VCaP (cell line): ENCODE data around the gene DNMT1.
A peak's percentile ranks its signal among the peaks of the same experiment; 100 is the strongest.
"Not testable (repeated sequence)": the region's sequence is repeated elsewhere in the genome, so short reads cannot be mapped to it uniquely, and the experiment has no call there.

ENCODE experiments used
- H3K27ac ChIP-seq: fragments of 450-650 bp; 2 replicates; pipeline ENCODE4 v1.5.1; 2017
- TF ChIP-seq, protein P1 (sequence below): fragments of 450-650 bp; conservative IDR thresholded peaks from 2 replicates; pipeline ENCODE4 v1.5.1; 2017; ENCODE audit warnings: mild to moderate bottlenecking, moderate library complexity

DNMT1 gene

DNA sequence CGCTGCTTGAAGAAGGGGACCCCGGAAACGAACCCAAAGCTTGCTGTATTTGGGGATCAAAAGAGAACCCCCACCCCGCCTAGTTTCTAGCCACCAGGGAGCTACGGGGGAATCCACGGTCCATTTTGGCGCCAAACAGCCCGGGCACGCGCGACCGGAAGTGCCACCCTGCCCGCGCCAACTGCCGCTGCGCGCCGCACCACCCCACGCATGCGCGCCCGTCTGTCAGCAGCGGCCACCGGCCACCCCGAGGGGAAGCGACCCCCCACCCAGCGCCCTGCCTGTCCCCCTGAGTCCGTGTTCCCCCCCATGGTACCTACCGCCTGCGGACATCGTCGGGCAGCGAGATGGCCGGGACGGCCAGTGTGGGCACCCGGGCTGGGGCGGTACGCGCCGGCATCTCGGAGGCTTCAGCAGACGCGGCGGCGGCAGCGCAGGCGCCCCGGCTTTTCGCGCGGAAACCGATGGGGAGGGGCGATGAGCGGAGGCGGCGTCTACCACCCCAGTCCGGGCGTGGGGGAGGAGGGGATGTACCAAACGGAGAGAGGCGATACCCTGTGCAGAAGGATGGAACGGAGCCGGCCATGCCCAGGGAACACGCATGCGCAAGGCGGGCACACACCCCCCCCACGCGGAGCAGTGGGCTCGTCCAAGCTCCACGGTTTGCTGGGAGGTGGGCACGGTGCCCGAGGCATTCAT, at the start of gene DNMT1:
Gene DNMT1, minus strand, starts transcription at position 454 of the 699 bp plus-strand sequence. Its CDS starts 54 bp downstream, at position 400.
- peak within 1 kb of the TSS; percentile 71 for H3K27ac ChIP-seq
- TF ChIP-seq, protein P1, sequence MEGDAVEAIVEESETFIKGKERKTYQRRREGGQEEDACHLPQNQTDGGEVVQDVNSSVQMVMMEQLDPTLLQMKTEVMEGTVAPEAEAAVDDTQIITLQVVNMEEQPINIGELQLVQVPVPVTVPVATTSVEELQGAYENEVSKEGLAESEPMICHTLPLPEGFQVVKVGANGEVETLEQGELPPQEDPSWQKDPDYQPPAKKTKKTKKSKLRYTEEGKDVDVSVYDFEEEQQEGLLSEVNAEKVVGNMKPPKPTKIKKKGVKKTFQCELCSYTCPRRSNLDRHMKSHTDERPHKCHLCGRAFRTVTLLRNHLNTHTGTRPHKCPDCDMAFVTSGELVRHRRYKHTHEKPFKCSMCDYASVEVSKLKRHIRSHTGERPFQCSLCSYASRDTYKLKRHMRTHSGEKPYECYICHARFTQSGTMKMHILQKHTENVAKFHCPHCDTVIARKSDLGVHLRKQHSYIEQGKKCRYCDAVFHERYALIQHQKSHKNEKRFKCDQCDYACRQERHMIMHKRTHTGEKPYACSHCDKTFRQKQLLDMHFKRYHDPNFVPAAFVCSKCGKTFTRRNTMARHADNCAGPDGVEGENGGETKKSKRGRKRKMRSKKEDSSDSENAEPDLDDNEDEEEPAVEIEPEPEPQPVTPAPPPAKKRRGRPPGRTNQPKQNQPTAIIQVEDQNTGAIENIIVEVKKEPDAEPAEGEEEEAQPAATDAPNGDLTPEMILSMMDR: no peak

DNA sequence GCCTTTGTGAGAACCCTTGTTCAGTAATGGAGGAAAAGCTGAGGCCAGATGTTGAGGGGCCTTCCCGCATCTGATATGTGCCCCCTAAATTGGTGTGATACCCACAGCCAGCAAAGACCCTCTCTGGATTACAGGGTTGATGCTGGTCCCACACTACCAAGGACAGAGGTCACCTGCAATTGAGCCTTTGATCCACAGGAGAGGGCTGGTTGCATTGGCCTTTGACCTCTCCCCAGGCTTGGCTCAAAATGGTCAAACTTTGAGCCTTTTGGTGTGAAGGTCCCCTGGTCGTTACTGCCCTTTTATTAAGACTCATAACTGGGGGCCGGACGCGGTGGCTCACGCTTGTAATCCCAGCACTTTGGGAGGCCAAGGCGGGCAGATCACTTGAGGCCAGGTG, 48.9 kb upstream of the DNMT1 start:
- H3K27ac ChIP-seq: no peak overlapping the region
- TF ChIP-seq, protein P1: no peak

- H3K27ac ChIP-seq: not testable (repeated sequence)
These were observed 47.2 kb upstream of the DNMT1 start for GRCh38 chr19:10241826-10242449.

DNA sequence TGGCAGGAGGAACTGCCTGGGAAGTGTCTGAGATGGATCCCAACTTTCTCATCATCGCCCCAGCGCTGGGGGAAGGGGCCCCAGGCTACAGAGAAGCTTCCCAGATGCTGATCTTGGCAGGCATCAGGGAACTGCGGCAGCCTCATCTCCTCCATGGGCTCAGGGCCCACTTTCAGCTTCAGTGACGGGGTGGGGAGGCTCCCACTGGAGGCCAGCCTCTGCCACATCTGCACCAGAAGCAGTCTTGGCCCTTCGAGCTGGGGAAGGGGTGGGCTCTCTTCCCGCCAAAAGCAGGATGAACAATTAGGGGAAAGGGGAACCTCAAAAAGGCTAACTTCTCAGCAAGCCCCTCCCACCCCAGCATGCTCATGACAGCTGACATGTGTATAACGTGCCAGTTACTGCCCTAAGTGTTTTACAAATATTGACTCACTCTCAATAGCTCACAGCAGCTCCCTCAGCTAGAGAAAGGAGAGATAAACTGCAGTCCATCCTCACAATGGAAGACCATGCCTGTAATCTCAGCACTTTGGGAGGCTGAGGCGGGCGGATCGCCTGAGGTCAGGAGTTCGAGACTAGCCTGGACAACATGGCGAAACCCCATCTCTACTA, 43.5 kb upstream of the DNMT1 start:
- TF ChIP-seq, protein P1: no peak

DNA sequence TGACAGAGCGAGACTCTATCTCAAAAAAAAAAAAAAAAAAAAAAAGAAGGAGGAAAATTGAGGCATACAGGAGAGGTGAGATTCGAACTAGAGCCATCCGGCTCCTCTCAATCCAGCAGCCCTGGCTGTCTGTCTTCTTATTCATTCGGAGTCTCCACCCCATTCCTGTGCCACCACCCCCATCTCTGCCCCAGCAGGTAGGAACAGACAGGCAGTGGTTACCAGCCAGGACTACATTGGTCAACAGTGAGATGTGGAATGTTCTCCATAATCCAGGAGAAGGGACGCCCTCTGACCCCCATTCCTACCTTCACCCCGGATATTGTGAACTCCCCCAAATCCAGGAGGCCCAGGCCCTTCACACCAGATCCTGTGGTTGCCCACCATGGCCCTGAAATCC, 42.9 kb upstream of the DNMT1 start:
- TF ChIP-seq, protein P1: no peak
- no peak overlapping the region for H3K27ac ChIP-seq

More for the DNA sequence above, 43.5 kb upstream of the DNMT1 start:
- H3K27ac ChIP-seq: no peak overlapping the region

DNA sequence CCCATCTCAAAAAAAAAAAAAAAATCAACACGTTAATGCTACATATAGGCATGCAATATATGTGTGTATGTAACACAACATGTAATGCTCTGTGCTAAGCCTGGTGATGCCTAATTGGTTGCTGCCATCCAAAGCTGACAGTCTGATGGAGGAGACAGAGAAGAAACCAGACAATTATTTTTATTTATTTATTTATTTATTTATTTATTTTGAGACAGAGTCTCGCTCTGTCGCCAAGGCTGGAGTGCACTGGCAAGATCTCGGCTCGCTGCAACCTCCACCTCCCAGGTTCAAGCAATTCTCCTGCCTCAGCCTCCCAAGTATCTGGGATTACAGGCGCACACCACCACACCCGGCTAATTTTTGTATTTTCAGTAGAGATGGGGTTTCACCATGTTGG, 40.7 kb upstream of the DNMT1 start:
- H3K27ac ChIP-seq: not testable (repeated sequence)

DNA sequence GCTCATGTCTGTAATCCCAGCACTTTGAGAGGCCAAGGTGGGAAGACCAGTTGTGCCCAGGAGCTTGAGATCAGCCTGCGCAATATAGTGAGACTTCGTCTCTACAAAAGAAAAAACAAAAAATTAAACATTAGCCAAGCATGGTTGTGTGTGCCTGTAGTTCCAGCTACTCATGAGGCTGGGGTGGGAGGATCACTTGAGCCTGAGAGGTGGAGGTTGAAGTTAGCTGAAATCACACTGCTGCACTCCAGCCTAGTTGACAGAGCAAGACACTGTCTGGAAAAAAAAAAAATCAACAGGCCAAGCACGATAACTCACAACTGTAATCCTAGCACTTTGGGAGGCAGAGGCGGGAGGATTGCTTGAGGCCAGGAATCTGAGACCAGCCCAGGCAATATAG, 40.2 kb upstream of the DNMT1 start:
- no peak overlapping the region for H3K27ac ChIP-seq
- TF ChIP-seq, protein P1: no peak

GRCh38 chr19:10233946-10234345, 39.2 kb upstream of the DNMT1 start:
- TF ChIP-seq, protein P1: no peak
- no peak overlapping the region for H3K27ac ChIP-seq
